ENCODE measurements around the gene BLOC1S1.
A peak's percentile ranks its signal among the peaks of the same experiment; 100 is the strongest.
"Not testable (repeated sequence)": the region's sequence is repeated elsewhere in the genome, so short reads cannot be mapped to it uniquely, and the experiment has no call there.

Gene BLOC1S1

GRCh38 chr12:55746174-55746912, 30.5 kb downstream of the BLOC1S1 start:
- no peak for DNase-seq

- no peak for DNase-seq
Measured at GRCh38 chr12:55746913-55747231, 31.0 kb downstream of the BLOC1S1 start.

GRCh38 chr12:55748230-55748993, 32.6 kb downstream of the BLOC1S1 start:
- no peak for DNase-seq

- no peak for DNase-seq
Measured at GRCh38 chr12:55755246-55755645, 39.4 kb downstream of the BLOC1S1 start.

- no peak for DNase-seq
Measured at GRCh38 chr12:55757701-55758100, 41.9 kb downstream of the BLOC1S1 start.

GRCh38 chr12:55758575-55758974, 42.7 kb downstream of the BLOC1S1 start:
- not testable (repeated sequence) for DNase-seq

GRCh38 chr12:55760663-55761062, 44.8 kb downstream of the BLOC1S1 start:
- DNase-seq = no peak

GRCh38 chr12:55762646-55763045, 46.8 kb downstream of the BLOC1S1 start:
- DNase-seq = no peak

- DNase-seq = peak; percentile 87
Measured at GRCh38 chr12:55765736-55766290, 50.0 kb downstream of the BLOC1S1 start.

GRCh38 chr12:55767156-55767555, 51.3 kb downstream of the BLOC1S1 start:
- no peak for DNase-seq

All from NCI-H510A treated with DMSO at 0.1 percent for 48 hours (cell line).